Stimulated activated CD4-positive, alpha-beta T cell treated with anti-CD3 and anti-CD28 coated beads, Interleukin-1b, Interleukin-23, amount 100 ng/mL, for 1 hour (primary cell): ENCODE measurements around the gene WDFY3.
"Not testable (repeated sequence)": the region's sequence is repeated elsewhere in the genome, so short reads cannot be mapped to it uniquely, and the experiment has no call there.

Experiments
- DNase-seq, 2 donors: peaks; one replicate each; pipeline ENCODE4 v3.0.0-alpha.2; 2020; ENCODE audit warnings: low read depth in 2 of 2

Gene WDFY3

GRCh38 chr4:84673475-84674240, 292.8 kb downstream of the WDFY3 start:
- DNase-seq = no peak

- no peak for DNase-seq
Measured at GRCh38 chr4:84672177-84672576, 294.3 kb downstream of the WDFY3 start.

- no peak for DNase-seq
Measured at GRCh38 chr4:84669201-84669600, 297.3 kb downstream of the WDFY3 start.

- DNase-seq = no peak
Measured at GRCh38 chr4:84666439-84666838, 300.1 kb downstream of the WDFY3 start.

- DNase-seq = not testable (repeated sequence)
Measured at GRCh38 chr4:84664767-84665166, 301.7 kb downstream of the WDFY3 start.

GRCh38 chr4:84661191-84661939, 305.1 kb downstream of the WDFY3 start:
- no peak for DNase-seq

GRCh38 chr4:84660606-84661005, 305.9 kb downstream of the WDFY3 start:
- DNase-seq = no peak

- DNase-seq = no peak
Measured at GRCh38 chr4:84652478-84652877, 314.0 kb downstream of the WDFY3 start.

- DNase-seq = no peak
Measured at GRCh38 chr4:84651499-84651898, 315.0 kb downstream of the WDFY3 start.

GRCh38 chr4:84648863-84649647, 317.4 kb downstream of the WDFY3 start:
- DNase-seq = no peak

- DNase-seq = no peak
Measured at GRCh38 chr4:84648178-84648577, 318.3 kb downstream of the WDFY3 start.

- no peak for DNase-seq
Measured at GRCh38 chr4:84647312-84647884, 319.1 kb downstream of the WDFY3 start.

GRCh38 chr4:84644087-84644486, 322.4 kb downstream of the WDFY3 start:
- DNase-seq = no peak

GRCh38 chr4:84639145-84639544, 327.3 kb downstream of the WDFY3 start:
- no peak for DNase-seq

GRCh38 chr4:84638092-84638491, 328.4 kb downstream of the WDFY3 start:
- no peak for DNase-seq

GRCh38 chr4:84634961-84635360, 331.5 kb downstream of the WDFY3 start:
- DNase-seq = no peak

- no peak for DNase-seq
Measured at GRCh38 chr4:84632092-84632491, 334.4 kb downstream of the WDFY3 start.

GRCh38 chr4:84631573-84631972, 334.9 kb downstream of the WDFY3 start:
- no peak for DNase-seq

GRCh38 chr4:84626673-84627072, 339.8 kb downstream of the WDFY3 start:
- DNase-seq = no peak

GRCh38 chr4:84623661-84624060, 342.8 kb downstream of the WDFY3 start:
- no peak for DNase-seq

GRCh38 chr4:84622959-84623358, 343.5 kb downstream of the WDFY3 start:
- DNase-seq = no peak
